Fibroblast of villous mesenchyme (primary cell): ENCODE data around the gene SLC25A39. TPM values are rescaled to one million over a fixed set of nuclear protein-coding genes. Genes with fewer than 3 reads are reported as not detected.

Experiments
- DNase-seq: peaks from one replicate; pipeline ENCODE4 v3.0.0-alpha.2; 2010; ENCODE audit warnings: low read depth
- H3K4me3 ChIP-seq: 2 replicates; pipeline ENCODE4 v1.5.1; 2011; ENCODE audit warnings: low read depth, mild to moderate bottlenecking, low read length
- CTCF ChIP-seq: IDR thresholded peaks from 2 replicates; pipeline ENCODE4 v1.5.1; 2012; ENCODE audit warnings: low read depth, mild to moderate bottlenecking, low read length; ENCODE audit not compliant: insufficient read depth
- total RNA-seq: library from RNA; depleted of rRNA; stranded (reverse); fragments of >200 nt; gene quantifications from 2 replicates; pipeline ENCODE4 v1.2.3, GENCODE V29; 2012

SLC25A39 gene
- total RNA-seq, 1 donor, result 61.7 TPM

- peak overlapping the region; percentile 1 for H3K4me3 ChIP-seq
- DNase-seq, result no peak
- no peak for TF ChIP-seq CTCF
These were observed 15.8 kb downstream of the SLC25A39 start for GRCh38 chr17:44308865-44309264.

- no peak for TF ChIP-seq CTCF
- peak; percentile 86 for DNase-seq
- peak within 1 kb of the TSS; percentile 54 for H3K4me3 ChIP-seq
These were observed 16.3 kb downstream of the SLC25A39 start, which contains the start of gene RUNDC3A for GRCh38 chr17:44308320-44308818. Gene RUNDC3A, plus strand, starts transcription at chr17:44308601. Its CDS starts 232 bp downstream, at chr17:44308833.

- no peak for TF ChIP-seq CTCF
- H3K4me3 ChIP-seq, result peak overlapping the region; percentile 54
- DNase-seq, result peak; percentile 64
These were observed 17.0 kb downstream of the SLC25A39 start for GRCh38 chr17:44307387-44308186.

- no peak overlapping the region for H3K4me3 ChIP-seq
- TF ChIP-seq CTCF, result no peak
- DNase-seq, result no peak
These were observed 20.0 kb downstream of the SLC25A39 start for GRCh38 chr17:44304651-44305050.

- no peak for TF ChIP-seq CTCF
- DNase-seq, result no peak
- H3K4me3 ChIP-seq, result no peak overlapping the region
These were observed 26.6 kb downstream of the SLC25A39 start for GRCh38 chr17:44297975-44298374.

GRCh38 chr17:44293509-44294226 lies 31.0 kb downstream of the SLC25A39 start:
- TF ChIP-seq CTCF, result no peak
- H3K4me3 ChIP-seq, result no peak overlapping the region
- no peak for DNase-seq
